Skeletal muscle satellite cell (primary cell): ENCODE results near the gene PPP2R2D.

Source experiments
- H3K27me3 ChIP-seq: 2 replicates; pipeline ENCODE4 v1.7.0; 2013; ENCODE audit warnings: low read length; ENCODE audit not compliant: control insufficient read depth, insufficient read depth
- H3K36me3 ChIP-seq: 2 replicates; pipeline ENCODE4 v1.7.0; 2013; ENCODE audit warnings: mild to moderate bottlenecking, control low read depth, low read length; ENCODE audit not compliant: insufficient read depth
- H3K4me1 ChIP-seq: 2 replicates; pipeline ENCODE4 v1.7.0; 2013; ENCODE audit warnings: low read length; ENCODE audit not compliant: control insufficient read depth, insufficient read depth
- H3K4me2 ChIP-seq: 2 replicates; pipeline ENCODE4 v1.7.0; 2013; ENCODE audit warnings: mild to moderate bottlenecking, low read length
- H3K4me3 ChIP-seq: 2 replicates; pipeline ENCODE4 v1.7.0; 2013; ENCODE audit warnings: low read length
- H3K9ac ChIP-seq: 2 replicates; pipeline ENCODE4 v1.7.0; 2013; ENCODE audit warnings: mild to moderate bottlenecking, low read depth, low read length, moderate library complexity
- H3K9me3 ChIP-seq: replicated peaks from 2 replicates; pipeline ENCODE4 v1.7.0; 2013; ENCODE audit warnings: mild to moderate bottlenecking, control low read depth, low read length

Gene PPP2R2D

DNA sequence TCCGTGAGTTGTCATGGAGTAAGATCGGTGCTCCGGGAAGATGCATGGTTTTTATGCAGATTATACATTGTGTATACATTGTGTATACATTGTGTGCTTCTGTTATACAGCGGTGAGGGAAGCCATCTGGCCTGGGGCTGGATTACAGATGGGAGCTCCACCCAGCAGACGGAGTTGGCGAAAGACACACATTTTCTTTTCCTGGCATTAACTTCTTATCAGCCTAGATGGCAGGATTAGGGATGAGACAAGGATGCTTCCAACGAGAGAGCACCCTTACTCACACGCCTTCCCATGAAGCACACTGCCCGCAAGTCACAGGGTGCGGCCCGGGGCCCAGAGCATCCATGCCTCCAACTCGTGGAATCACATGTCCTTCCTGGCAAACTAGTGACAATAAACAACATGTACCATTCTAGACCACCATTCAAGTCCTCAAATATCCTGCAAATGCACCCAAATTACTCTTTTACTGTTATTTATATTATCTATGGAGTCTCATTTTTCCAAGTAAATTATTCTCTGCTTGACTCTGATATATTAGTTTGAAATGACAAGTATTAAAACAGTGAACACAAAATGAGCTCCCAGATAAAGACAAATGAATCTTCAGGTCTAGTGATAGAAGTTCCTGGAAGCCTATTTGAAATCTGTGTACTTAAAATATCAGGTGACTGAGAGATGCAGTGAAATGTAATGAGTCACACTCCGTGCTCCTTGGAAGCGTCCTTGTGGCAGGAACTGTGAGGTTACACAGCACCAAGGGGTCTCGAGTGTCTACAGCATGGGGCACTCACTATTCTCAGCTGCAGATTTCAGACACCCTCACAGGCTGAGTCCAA is 29.8 kb upstream of the PPP2R2D start:
- Histone ChIP-seq H3K4me3 (no peak overlapping the region), H3K9me3 (no peaks in the 10 kb centered on the region), H3K9ac (no peak overlapping the region), H3K27me3 (peaks cover 2% of the 10 kb centered on the region), H3K4me2 (no peak overlapping the region), H3K4me1 (peaks cover 3% of the 10 kb centered on the region), H3K36me3 (no peaks in the 10 kb centered on the region)

DNA sequence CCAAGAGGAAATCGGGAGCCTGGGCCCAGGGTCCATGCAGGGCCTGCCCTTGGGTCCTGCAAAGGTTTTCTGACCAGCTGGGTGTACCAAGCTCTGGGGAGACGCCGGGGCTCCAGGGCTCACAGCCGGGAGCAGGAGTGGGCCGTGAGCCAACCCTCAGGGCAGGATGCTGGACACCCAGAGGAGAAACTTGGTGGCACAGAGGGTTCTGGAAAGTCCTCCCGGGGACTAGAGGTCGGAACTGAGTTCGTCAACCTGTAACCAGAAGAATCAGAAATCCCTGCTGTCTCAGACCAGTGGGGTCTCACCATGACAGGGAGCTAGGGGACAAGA is 29.2 kb upstream of the PPP2R2D start:
- Histone ChIP-seq H3K27me3 (peaks cover 2% of the 10 kb centered on the region), H3K4me1 (peaks cover 3% of the 10 kb centered on the region), H3K4me2 (no peak overlapping the region), H3K4me3 (no peak overlapping the region), H3K9ac (no peak overlapping the region), H3K9me3 (no peaks in the 10 kb centered on the region), H3K36me3 (no peaks in the 10 kb centered on the region)

DNA sequence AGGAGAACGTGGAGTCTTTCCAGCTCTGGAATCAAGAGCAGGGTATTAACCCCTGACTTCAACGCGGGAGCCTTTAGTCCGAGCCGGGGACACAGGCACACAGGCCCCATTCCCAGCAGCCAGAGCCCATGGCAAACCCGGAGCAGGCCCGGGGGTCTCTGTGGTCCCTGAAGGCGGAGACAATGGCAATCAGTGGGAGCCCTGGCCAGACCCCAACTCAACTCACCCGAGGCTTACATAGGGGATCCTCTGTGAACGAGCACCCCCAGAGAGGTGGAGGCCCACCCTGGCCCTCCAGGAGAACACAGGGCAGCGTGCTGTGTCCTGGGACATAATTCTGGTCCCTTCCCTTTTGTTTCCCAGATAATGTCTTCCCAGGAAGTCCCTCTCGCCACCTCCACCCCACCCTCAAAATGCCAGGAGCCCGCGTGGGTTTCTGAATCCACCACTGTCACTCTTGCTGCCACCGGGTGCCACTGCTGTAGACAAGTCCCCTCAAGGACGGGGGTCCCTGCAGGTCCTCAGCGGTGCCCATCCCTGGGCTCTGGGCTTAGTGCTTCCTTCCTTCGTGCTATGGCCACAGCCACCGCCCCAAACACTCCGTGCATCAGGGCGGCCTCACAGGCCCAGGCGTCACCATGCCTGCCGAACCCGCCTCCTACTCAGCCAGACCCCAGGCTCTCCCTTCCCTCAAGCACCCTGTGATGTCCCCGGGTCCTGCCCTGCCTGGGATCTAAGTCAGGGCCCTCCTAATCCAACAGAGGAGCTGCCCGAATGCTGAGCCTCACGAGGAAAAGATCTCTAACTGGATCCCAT is 28.6 kb upstream of the PPP2R2D start:
- Histone ChIP-seq H3K36me3 (no peaks in the 10 kb centered on the region), H3K4me3 (no peak overlapping the region), H3K4me2 (no peak overlapping the region), H3K9me3 (no peaks in the 10 kb centered on the region), H3K4me1 (peaks cover 3% of the 10 kb centered on the region), H3K27me3 (peaks cover 3% of the 10 kb centered on the region), H3K9ac (no peak overlapping the region)

DNA sequence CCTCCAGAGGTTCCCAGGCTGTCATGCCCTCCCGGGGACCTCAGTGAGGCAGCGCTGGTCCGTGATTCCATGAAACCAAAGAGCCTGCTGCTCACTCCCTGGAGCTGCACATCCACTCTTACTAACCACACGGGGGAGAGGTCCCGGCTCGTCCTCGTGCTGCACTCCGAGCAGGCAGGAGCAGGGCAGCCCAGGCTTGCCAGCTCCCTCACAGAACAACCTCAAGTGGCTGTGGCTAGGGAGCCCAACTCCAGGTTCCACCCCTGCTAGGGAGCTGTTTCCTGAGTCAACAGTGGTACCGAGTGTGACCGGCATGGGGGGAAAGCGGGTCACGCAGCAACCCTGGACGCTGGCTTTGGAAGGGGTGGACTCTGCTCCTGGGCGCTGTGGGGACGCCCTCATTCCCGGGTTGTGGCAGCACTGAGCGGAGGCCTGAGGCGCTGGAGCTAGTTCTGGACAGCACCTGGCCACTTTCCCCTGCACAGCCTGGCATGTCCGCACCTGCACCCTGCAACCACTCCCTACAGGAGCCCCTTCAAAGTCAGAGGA is 27.9 kb upstream of the PPP2R2D start:
- peaks cover 6% of the 10 kb centered on the region for H3K27me3 ChIP-seq

DNA sequence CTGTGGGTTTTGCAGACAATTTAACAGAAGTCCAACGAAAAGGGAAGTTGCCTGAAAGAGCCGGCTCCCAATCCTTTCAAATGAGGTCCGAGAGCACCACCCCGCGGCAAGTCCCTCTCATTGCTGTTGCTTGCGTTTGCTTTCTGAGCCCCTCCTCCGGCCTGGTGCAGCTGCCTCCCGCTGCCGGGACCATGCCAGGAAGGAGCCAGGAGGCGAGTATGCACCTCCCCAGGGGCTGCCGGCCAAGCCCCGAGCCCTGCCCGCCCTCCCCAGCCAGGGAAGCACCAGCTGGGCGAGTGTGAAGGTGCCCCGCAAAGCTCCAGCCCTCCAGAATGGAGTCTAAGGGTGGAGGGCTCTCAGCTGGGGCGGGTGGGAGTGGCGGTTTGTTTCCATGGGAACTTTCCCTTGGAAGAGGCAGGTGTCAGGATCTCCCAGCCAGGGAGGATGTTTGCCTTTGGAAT is 25.8 kb upstream of the PPP2R2D start:
- Histone ChIP-seq H3K4me1 (peaks cover 3% of the 10 kb centered on the region), H3K27me3 (peaks cover 10% of the 10 kb centered on the region), H3K9ac (no peak overlapping the region), H3K36me3 (no peaks in the 10 kb centered on the region), H3K4me2 (peak overlapping the region; percentile 36), H3K9me3 (no peaks in the 10 kb centered on the region), H3K4me3 (no peak overlapping the region)

More for the DNA sequence above, 27.9 kb upstream of the PPP2R2D start:
- Histone ChIP-seq H3K4me2 (no peak overlapping the region), H3K36me3 (no peaks in the 10 kb centered on the region), H3K4me1 (peaks cover 3% of the 10 kb centered on the region), H3K9ac (no peak overlapping the region), H3K4me3 (no peak overlapping the region), H3K9me3 (no peaks in the 10 kb centered on the region)

DNA sequence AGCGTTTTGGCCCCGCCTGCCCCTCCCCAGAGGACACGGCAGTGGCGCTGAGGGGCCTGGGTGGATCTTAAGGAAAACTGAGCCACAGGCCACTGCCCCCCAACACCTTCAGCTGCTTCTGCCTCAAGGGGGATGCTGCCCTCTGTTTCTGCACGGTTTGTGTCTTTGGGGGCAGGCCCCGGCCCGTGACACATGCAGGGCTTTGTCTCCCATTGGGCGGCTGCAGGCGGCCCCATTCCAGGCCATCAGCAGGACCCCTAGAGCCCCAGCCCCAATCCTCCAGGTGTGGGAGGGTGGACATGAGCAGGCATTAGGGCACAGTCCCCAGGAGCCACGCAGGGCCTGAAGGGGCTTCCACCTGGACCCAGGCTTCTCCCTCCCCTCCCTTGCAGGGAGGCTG is 25.3 kb upstream of the PPP2R2D start:
- Histone ChIP-seq H3K9me3 (no peaks in the 10 kb centered on the region), H3K4me3 (no peak overlapping the region), H3K9ac (no peak overlapping the region), H3K36me3 (no peaks in the 10 kb centered on the region), H3K27me3 (peaks cover 10% of the 10 kb centered on the region), H3K4me2 (no peak overlapping the region), H3K4me1 (peaks cover 3% of the 10 kb centered on the region)

DNA sequence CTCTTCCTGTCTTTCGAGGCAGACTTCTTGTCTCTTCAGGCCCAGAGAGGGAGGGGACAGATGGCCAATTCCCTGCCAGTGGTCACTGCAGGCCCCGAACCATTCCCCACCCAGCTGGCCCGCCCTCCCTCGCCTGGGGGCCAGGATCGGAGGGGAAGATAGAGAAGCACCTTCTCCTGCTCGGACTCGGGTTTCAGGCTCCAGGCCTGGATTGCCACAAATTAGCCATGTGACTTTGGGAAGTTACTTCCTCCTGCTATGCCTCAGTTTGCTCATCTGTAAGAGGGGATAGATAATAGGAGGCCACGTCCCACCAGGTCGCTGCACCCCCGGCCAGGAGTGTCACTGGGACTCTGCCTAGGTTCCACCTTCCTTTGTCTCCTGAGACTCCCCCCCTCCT is 24.8 kb upstream of the PPP2R2D start:
- Histone ChIP-seq H3K36me3 (no peaks in the 10 kb centered on the region), H3K27me3 (peaks cover 10% of the 10 kb centered on the region), H3K4me1 (peaks cover 3% of the 10 kb centered on the region), H3K4me2 (no peak overlapping the region), H3K9ac (no peak overlapping the region), H3K9me3 (no peaks in the 10 kb centered on the region), H3K4me3 (no peak overlapping the region)

DNA sequence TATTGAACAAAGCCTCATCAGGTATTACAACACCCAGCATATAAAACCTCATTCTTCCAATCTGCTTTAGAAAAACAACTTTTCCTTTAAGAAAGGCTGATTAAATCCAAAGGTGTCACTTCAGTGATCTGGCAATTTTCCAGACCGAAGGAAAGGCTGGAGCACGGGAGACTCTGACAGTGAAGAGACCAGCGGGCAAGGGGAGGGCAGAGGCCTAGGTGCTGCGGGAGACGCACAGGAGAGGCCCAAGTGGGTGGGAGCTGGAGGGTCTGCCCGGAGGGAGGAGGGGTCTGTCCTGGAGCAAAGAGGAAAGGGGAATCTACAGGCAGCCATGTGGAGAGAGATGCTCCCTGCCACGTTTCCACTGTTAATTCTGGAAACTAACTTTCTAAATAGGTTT is 24.3 kb upstream of the PPP2R2D start:
- Histone ChIP-seq H3K36me3 (no peaks in the 10 kb centered on the region), H3K4me3 (no peak overlapping the region), H3K27me3 (peaks cover 10% of the 10 kb centered on the region), H3K4me1 (peaks cover 3% of the 10 kb centered on the region), H3K9ac (no peak overlapping the region), H3K4me2 (no peak overlapping the region), H3K9me3 (no peaks in the 10 kb centered on the region)

DNA sequence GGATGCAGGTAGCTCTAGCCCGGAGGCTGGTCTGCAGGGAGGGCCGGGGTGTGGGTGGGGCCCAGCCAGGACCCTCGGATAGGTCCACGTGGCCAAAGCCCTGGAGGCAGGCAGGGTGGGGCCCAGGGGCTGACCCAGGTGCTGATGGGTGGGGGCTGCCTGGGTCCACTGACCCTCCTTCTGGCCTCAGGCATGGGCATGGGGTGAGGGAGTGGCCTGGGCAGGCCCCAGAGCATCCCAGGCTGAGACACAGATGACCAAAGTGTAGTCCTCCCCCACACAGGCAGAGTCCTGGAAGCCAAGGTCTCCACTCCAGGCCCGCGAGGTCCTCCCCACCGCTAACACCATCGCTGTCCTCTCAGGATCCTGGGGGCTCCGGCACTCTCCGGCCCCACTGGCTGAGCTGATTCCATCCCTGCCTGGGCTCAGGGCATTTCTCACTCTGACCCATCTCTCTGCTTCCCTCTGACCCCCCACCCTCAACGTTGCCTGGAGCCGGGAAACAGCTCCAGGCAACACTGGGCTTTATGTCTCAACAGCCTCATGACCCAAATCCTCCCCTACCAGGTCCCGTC is 20.7 kb upstream of the PPP2R2D start:
- no peaks in the 10 kb centered on the region for H3K36me3 ChIP-seq
- H3K4me1 ChIP-seq = no peaks in the 10 kb centered on the region
- H3K4me2 ChIP-seq = no peak overlapping the region
- peaks cover 8% of the 10 kb centered on the region for H3K27me3 ChIP-seq
- H3K9me3 ChIP-seq = peaks cover 3% of the 10 kb centered on the region
- no peak overlapping the region for H3K9ac ChIP-seq
- no peak overlapping the region for H3K4me3 ChIP-seq

DNA sequence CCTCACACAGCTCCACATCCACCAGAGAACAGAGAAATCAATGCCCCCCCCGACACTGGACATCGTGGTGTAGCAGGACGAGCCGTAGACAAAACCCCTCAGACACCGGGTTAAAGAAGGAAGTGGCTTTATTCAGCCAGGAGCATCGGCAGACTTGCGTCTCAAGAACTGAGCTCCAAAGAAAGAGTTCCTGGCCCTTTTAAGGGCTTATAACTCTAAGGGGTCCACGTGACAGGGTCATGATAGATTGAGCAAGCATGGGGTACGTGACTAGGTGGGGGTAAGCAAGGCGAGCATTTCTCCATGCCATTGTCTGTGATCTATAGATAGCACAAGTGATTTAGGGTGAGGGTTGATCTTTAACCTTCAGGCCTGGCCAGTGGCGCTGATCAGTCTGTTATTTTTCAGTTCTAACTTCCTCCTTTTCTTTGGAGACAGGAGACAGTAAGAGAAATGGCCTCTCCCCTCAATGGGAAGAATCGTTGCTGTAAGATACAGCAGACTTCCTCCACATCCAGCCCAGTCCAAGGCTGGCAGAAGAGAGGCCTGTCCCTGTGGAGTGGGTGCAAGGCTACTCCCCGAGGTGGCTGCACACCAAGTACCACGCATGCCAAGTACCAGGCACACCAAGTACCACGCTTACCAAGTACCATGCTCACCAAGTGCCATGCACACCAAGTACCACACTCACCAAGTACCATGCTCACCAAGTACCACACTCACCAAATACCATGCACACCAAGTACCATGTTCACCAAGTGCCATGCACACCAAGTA is 19.5 kb upstream of the PPP2R2D start:
- no peaks in the 10 kb centered on the region for H3K4me1 ChIP-seq
- H3K9ac ChIP-seq = no peak overlapping the region
- H3K36me3 ChIP-seq = no peaks in the 10 kb centered on the region
- peaks cover 8% of the 10 kb centered on the region for H3K27me3 ChIP-seq
- peaks cover 3% of the 10 kb centered on the region for H3K9me3 ChIP-seq
- no peak overlapping the region for H3K4me2 ChIP-seq
- H3K4me3 ChIP-seq = no peak overlapping the region

DNA sequence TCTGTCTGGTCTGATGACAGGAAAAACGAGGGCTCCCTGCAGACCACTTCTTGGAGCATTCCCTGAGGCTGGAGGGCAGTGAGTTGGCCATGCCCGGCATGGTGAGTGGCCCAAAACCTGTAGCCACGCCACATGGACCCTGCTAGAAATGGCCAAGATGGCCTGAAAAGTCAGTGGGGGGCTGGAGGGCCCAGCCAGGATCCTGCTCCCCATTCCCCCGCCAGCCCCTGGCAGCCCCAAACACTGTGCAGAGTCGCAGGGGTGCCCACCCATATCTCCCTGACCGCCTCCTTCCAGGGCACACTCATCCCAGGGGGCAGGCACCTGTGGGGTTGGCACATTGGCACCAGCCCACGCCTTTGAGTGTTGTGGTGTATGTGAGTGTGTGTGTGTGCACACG is 18.7 kb upstream of the PPP2R2D start:
- Histone ChIP-seq H3K9ac (no peak overlapping the region), H3K9me3 (peaks cover 3% of the 10 kb centered on the region), H3K4me3 (no peak overlapping the region), H3K4me1 (no peaks in the 10 kb centered on the region), H3K4me2 (no peak overlapping the region), H3K27me3 (peaks cover 8% of the 10 kb centered on the region), H3K36me3 (no peaks in the 10 kb centered on the region)
